GF-D8 (cell line): ENCODE results near the gene DSTN.
"Not testable (repeated sequence)": the region's sequence is repeated elsewhere in the genome, so short reads cannot be mapped to it uniquely, and the experiment has no call there.

Source experiments
- DNase-seq: peaks from one replicate; lab custom pipeline; 2025; lab: John Stamatoyannopoulos, UW

Gene DSTN

DNA sequence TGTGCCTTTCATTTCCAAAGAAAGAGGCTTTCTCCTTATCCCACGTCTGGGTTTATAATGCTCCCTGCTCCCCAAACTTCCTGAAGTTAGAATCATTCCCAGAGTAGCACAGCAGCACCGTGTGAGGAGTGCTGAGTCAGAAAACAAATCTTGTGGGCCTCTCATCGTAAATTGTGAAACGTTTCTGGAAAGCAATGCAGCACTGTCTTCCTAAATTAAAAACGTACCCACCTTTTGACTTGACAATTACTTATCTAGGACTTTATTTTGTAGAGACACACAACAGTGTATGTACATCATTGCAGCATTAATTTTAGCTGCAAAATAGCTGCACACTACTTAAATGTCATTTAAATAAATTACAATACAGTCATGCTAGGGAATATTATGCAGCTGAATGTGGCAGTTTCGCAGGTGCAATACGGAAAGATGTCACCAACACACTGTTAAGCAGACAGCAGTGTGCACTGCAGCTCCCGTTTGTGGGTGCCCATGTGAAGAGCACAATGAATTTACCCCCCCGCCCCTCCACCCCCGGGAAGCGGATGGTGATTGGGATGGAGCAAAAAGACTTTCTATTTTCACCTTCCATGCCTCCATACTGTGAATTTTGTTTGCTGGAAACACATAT, 81.4 kb downstream of the DSTN start:
- peak; percentile 38 for DNase-seq

- no peak for DNase-seq
These were observed 82.0 kb downstream of the DSTN start for GRCh38 chr20:17651760-17652388.

- DNase-seq: no peak
These were observed 82.5 kb downstream of the DSTN start for GRCh38 chr20:17652411-17652810.

GRCh38 chr20:17653835-17654648, 84.2 kb downstream of the DSTN start:
- no peak for DNase-seq

DNA sequence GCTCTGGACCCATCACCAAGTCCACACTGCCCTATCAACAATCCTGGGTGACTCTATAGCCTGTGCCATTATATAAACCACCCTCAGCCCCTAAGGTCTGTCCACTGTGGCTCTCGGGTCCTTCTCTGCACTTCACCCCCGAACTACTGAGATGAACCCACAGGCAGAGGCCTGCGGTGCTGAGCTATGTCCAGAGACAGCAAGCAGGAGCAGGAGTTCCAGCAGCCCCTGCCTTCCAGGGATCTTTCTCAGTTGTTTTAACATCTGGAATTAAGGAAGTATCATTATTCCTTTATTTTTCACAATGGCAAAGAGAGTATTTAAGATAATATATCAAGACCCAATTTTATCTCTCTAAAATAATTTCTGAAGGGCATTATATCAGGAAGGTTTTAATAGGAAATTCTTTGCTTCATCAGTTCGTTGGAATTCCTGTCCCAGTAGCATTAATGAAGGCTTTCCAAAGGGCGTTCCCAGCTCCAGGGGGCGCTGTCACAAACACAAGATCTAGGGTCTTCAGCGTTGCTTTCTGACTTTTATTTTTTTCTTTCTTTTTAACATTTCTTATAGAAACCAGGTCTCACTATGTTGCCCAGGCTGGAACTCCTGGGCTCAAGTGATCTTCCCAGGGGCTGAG, 84.9 kb downstream of the DSTN start:
- DNase-seq: no peak

GRCh38 chr20:17655286-17655651, 85.4 kb downstream of the DSTN start:
- no peak for DNase-seq

DNA sequence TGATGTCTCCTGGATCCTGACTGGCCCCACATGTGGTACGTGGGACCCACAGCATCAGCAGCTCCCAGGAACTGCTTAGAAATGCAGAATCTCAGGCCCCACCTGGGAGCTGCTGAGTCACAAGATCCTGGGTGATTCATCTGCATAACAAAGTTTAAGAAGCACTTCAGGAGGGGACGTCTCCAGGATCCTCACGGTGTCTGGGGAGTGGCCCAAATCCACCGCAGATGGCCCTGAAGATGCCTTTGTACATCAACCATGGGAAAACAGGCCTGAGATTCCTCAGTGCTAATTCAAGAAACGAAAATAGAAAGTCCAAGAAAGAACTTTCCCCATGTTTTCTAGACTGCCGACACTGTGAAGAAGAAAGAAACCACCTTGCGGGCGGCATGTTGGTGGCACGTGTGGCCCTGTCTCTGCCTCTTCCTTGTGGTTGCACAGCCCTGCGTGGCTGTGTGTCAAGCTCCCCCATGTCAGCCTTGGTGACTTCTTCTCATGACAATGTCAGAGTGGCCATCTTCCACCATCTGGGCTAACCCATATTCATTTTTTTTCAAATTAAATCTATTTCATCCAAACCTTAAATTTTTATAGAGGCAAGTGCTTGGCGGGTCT, 86.1 kb downstream of the DSTN start:
- no peak for DNase-seq

- DNase-seq: no peak
These were observed 87.4 kb downstream of the DSTN start for GRCh38 chr20:17657079-17657825.

GRCh38 chr20:17657898-17658647, 88.2 kb downstream of the DSTN start:
- DNase-seq: no peak

DNA sequence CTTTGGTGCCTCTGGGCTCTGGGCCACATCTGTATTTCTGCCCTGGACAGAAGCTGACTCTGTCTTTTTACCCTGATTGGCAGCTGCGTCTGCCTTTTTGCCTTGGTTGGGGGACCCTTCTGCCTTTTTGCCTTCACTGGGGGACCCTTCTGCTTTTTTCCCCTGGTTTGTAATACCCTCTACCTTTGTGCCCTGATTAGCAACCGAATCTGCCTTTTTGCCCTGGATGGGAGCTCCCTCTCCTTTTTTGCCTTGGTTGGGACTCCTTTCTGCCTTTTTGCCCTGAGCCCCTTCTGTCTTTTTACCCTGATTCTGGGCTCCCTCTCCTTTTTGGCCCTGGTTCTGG, 88.7 kb downstream of the DSTN start:
- DNase-seq: no peak

- DNase-seq: not testable (repeated sequence)
These were observed 89.5 kb downstream of the DSTN start for GRCh38 chr20:17659344-17659743.
